Esophagus muscularis mucosa (tissue), 3 donors: ENCODE data around the gene LTB4R.

Experiments
- CTCF ChIP-seq, 3 experiments: fragments of 200-600 bp in 2 of 3; fragments of 450-650 bp in 1 of 3; sonication (generic) in 2 of 3; IDR thresholded peaks; one replicate each; pipeline ENCODE4 v1.5.1; 2017 to 2019; ENCODE audit warnings: antibody characterized with exemption in 3 of 3, mild to moderate bottlenecking in 2 of 3, moderate library complexity in 1 of 3
- POLR2A ChIP-seq: fragments of 450-650 bp; IDR thresholded peaks from one replicate; pipeline ENCODE4 v1.6.1; 2017; ENCODE audit warnings: antibody characterized with exemption, moderate library complexity, mild to moderate bottlenecking, low read depth
- POLR2AphosphoS5 ChIP-seq, 2 donors: sonication (generic); formaldehyde crosslinking; IDR thresholded peaks; one replicate each; pipeline ENCODE4 v1.6.1; 2017; ENCODE audit warnings: antibody characterized with exemption in 2 of 2

GRCh38 chr14:24277606-24278321, 33.5 kb upstream of the LTB4R start:
- no peak for TF ChIP-seq CTCF (IDR thresholded peaks at IDR 0.05)
- no peak for TF ChIP-seq POLR2AphosphoS5 (IDR thresholded peaks at IDR 0.05)
- TF ChIP-seq POLR2A, result no peak
